IPS DF 4.7 (cell line): ENCODE results near the gene BPIFB6.

Experiments
- DNase-seq: peaks from one replicate; pipeline ENCODE4 v3.0.0-alpha.2; 2013; ENCODE audit warnings: low spot score; ENCODE audit errors: extremely low read depth

The BPIFB6 gene

GRCh38 chr20:33002087-33002808 is 29.2 kb upstream of the BPIFB6 start:
- DNase-seq: no peak

GRCh38 chr20:33004141-33004751 is 27.2 kb upstream of the BPIFB6 start, which contains the start of gene SUN5:
Gene SUN5 (minus strand): TSS chr20:33004433. CDS start chr20:33004340, 93 bp downstream.
- no peak for DNase-seq

- peak; percentile 25 for DNase-seq
Measured at GRCh38 chr20:33005132-33005566, 26.3 kb upstream of the BPIFB6 start.

GRCh38 chr20:33005908-33006775 is 25.3 kb upstream of the BPIFB6 start:
- DNase-seq: no peak

GRCh38 chr20:33006776-33007375 is 24.6 kb upstream of the BPIFB6 start:
- DNase-seq: no peak

- DNase-seq: no peak
Measured at GRCh38 chr20:33007376-33008335, 23.8 kb upstream of the BPIFB6 start, which contains the start of gene BPIFB2. Gene BPIFB2 (plus strand): TSS chr20:33007704. CDS start chr20:33008575, 871 bp downstream.

- no peak for DNase-seq
Measured at GRCh38 chr20:33008336-33009213, 22.9 kb upstream of the BPIFB6 start.

GRCh38 chr20:33009214-33010132 is 22.0 kb upstream of the BPIFB6 start:
- DNase-seq: no peak

- no peak for DNase-seq
Measured at GRCh38 chr20:33010133-33010504, 21.3 kb upstream of the BPIFB6 start.

- DNase-seq: no peak
Measured at GRCh38 chr20:33010674-33011449, 20.6 kb upstream of the BPIFB6 start.

- no peak for DNase-seq
Measured at GRCh38 chr20:33012327-33013189, 18.9 kb upstream of the BPIFB6 start.

GRCh38 chr20:33013701-33014326 is 17.6 kb upstream of the BPIFB6 start:
- no peak for DNase-seq

- DNase-seq: no peak
Measured at GRCh38 chr20:33014336-33015113, 16.9 kb upstream of the BPIFB6 start.

- no peak for DNase-seq
Measured at GRCh38 chr20:33015114-33015484, 16.3 kb upstream of the BPIFB6 start.
